GM12878 (cell line): ENCODE results near the gene RAPGEF1. TPM values are rescaled to one million over a fixed set of nuclear protein-coding genes. Genes with fewer than 3 reads are reported as not detected.

ENCODE experiments used
- ATAC-seq: fragments of 200-7000 bp; cut with Tn5 transposase; 3 replicates; pipeline ENCODE4 v1.9.1; 2020; ENCODE audit warnings: mild to moderate bottlenecking, moderate library complexity
- BruUV-seq: library from RNA; stranded (reverse); fragments of 400-500 nt; replicated peaks from 2 replicates; lab custom pipeline; 2021; lab: Mats Ljungman, UMichigan
- CTCF ChIA-PET: fragments of 300-600 bp; sonication (Branson Sonifier 250); formaldehyde crosslinking; extraction: SDS; loops from one replicate; lab custom pipeline; 2021; ENCODE audit warnings: inconsistent platforms; lab: Yijun Ruan, JAX
- POLR2A ChIA-PET: fragments of 350-600 bp; formaldehyde crosslinking; extraction: SDS; loops from one replicate; lab custom pipeline; 2021; ENCODE audit warnings: inconsistent platforms; lab: Charles Lee
- RAD21 ChIA-PET: fragments of 300-600 bp; sonication (Branson Sonifier 250); formaldehyde crosslinking; loops from one replicate; lab custom pipeline; 2023; ENCODE audit warnings: antibody characterized with exemption; ENCODE audit not compliant: unreplicated experiment; lab: Charles Lee
- SMC1A ChIA-PET: fragments of 300-600 bp; sonication (Branson Sonifier 250); formaldehyde crosslinking; loops from one replicate; lab custom pipeline; 2023; ENCODE audit not compliant: unreplicated experiment, uncharacterized antibody; lab: Charles Lee
- DNase-seq: peaks from one replicate; pipeline ENCODE4 v3.0.0-alpha.2; 2011; ENCODE audit warnings: low read depth, low spot score
- FAIRE-seq: peaks from 3 replicates; lab custom pipeline; 2011; peaks lifted over from hg19 to GRCh38; lab: Jason Lieb, UNC
- H2AFZ ChIP-seq: 2 replicates; pipeline ENCODE4 v1.6.0; 2011; ENCODE audit warnings: low read depth, low read length, control low read depth; ENCODE audit not compliant: control insufficient read depth
- H3K27ac ChIP-seq: 2 replicates; pipeline ENCODE4 v1.5.1; 2011; ENCODE audit warnings: control low read depth; ENCODE audit not compliant: control insufficient read depth, insufficient read depth
- H3K27me3 ChIP-seq, 2 experiments: replicated peaks in 1 of 2; 2 replicates each; pipeline versions ENCODE4 v1.6.0 to v1.6.1; 2011; ENCODE audit warnings: low read length in 1 of 2; ENCODE audit not compliant: control insufficient read depth in 2 of 2, insufficient read depth in 2 of 2
- H3K36me3 ChIP-seq, 2 experiments: 2 replicates each; pipeline ENCODE4 v1.5.1; 2011; ENCODE audit warnings: low read length in 1 of 2; ENCODE audit not compliant: control insufficient read depth in 2 of 2, insufficient read depth in 2 of 2
- H3K4me1 ChIP-seq: 2 replicates; pipeline ENCODE4 v1.6.1; 2011; ENCODE audit warnings: mild to moderate bottlenecking, low read length, moderate library complexity, mixed read lengths; ENCODE audit not compliant: control insufficient read depth, insufficient read depth
- H3K4me2 ChIP-seq: 2 replicates; pipeline ENCODE4 v1.6.0; 2011; ENCODE audit warnings: control low read depth; ENCODE audit not compliant: control insufficient read depth, insufficient read depth
- H3K4me3 ChIP-seq: fragments of 200-600 bp; sonication (generic); 2 replicates; pipeline ENCODE4 v1.5.1; 2016
- H3K79me2 ChIP-seq: 2 replicates; pipeline ENCODE4 v1.6.0; 2011; ENCODE audit warnings: low read length; ENCODE audit not compliant: control insufficient read depth, insufficient read depth
- H3K9ac ChIP-seq: 2 replicates; pipeline ENCODE4 v1.8.0; 2011; ENCODE audit warnings: low read length, control low read depth, mixed read lengths; ENCODE audit not compliant: control insufficient read depth, insufficient read depth
- H3K9me3 ChIP-seq: replicated peaks from 3 replicates; pipeline ENCODE4 v1.5.1; 2011; ENCODE audit warnings: mild to moderate bottlenecking, low read length; ENCODE audit not compliant: control insufficient read depth, insufficient read depth
- H4K20me1 ChIP-seq: 2 replicates; pipeline ENCODE4 v1.6.0; 2011; ENCODE audit not compliant: control insufficient read depth, insufficient read depth
- EED ChIP-seq: sonication (generic); IDR thresholded peaks from 2 replicates; pipeline ENCODE4 v1.6.1; 2016; ENCODE audit warnings: antibody characterized with exemption, low read depth
- EGR1 ChIP-seq, 2 experiments: IDR thresholded peaks; 1 replicate in 1 of 2; 2 replicates in 1 of 2; pipeline ENCODE4 v1.6.1; 2011 to 2012; ENCODE audit warnings: low read depth in 2 of 2, low read length in 2 of 2, borderline replicate concordance in 1 of 2, mild to moderate bottlenecking in 1 of 2, moderate library complexity in 1 of 2
- ETV6 ChIP-seq, 2 experiments: fragments of 450-650 bp in 1 of 2; IDR thresholded peaks in 1 of 2; conservative IDR thresholded peaks in 1 of 2; 2 replicates each; pipeline ENCODE4 v1.6.1; 2014; ENCODE audit warnings: antibody characterized with exemption in 1 of 2, borderline replicate concordance in 1 of 2, low read depth in 1 of 2, mild to moderate bottlenecking in 1 of 2, moderate library complexity in 1 of 2
- IKZF1 ChIP-seq: fragments of 450-650 bp; conservative IDR thresholded peaks from 2 replicates; pipeline ENCODE4 v1.6.1; 2017; ENCODE audit warnings: antibody characterized with exemption, mild to moderate bottlenecking
- IRF3 ChIP-seq: fragments of 450-650 bp; IDR thresholded peaks from 2 replicates; pipeline ENCODE4 v1.6.1; 2014; ENCODE audit warnings: mild to moderate bottlenecking
- MXI1 ChIP-seq: fragments of 150-350 bp; IDR thresholded peaks from 2 replicates; pipeline ENCODE4 v1.6.1; 2011; ENCODE audit warnings: low read depth, mild to moderate bottlenecking, inconsistent platforms, low read length, improper control_type of control experiment
- MYC ChIP-seq: IDR thresholded peaks from 2 replicates; pipeline ENCODE4 v1.6.1; 2011; ENCODE audit warnings: mild to moderate bottlenecking, low read length, moderate library complexity, inconsistent platforms; ENCODE audit not compliant: insufficient read depth, insufficient replicate concordance, insufficient read length, severe bottlenecking
- NR2F1 ChIP-seq: fragments of 450-650 bp; conservative IDR thresholded peaks from 2 replicates; pipeline ENCODE4 v1.6.1; 2017; ENCODE audit warnings: mild to moderate bottlenecking
- POLR2A ChIP-seq: IDR thresholded peaks from 2 replicates; pipeline ENCODE4 v1.6.1; 2011; ENCODE audit warnings: low read depth, mild to moderate bottlenecking, low read length
- POLR2AphosphoS5 ChIP-seq: IDR thresholded peaks from 2 replicates; pipeline ENCODE4 v1.6.1; 2011; ENCODE audit warnings: mild to moderate bottlenecking, low read length, inconsistent platforms
- POU2F2 ChIP-seq: IDR thresholded peaks from 3 replicates; pipeline ENCODE4 v1.6.1; 2011; ENCODE audit warnings: low read depth, mild to moderate bottlenecking, low read length, borderline replicate concordance
- RFX5 ChIP-seq: IDR thresholded peaks from 2 replicates; pipeline ENCODE4 v1.6.1; 2011; ENCODE audit warnings: low read depth, low read length, improper control_type of control experiment
- RUNX3 ChIP-seq: IDR thresholded peaks from 2 replicates; pipeline ENCODE4 v1.6.1; 2012; ENCODE audit warnings: low read length, inconsistent platforms
- SMAD5 ChIP-seq: IDR thresholded peaks from 2 replicates; pipeline ENCODE4 v1.6.1; 2016; ENCODE audit warnings: antibody characterized with exemption, low read depth
- SPI1 ChIP-seq: IDR thresholded peaks from 2 replicates; pipeline ENCODE4 v1.6.1; 2011; ENCODE audit warnings: low read depth, mild to moderate bottlenecking, low read length, moderate library complexity, borderline replicate concordance; ENCODE audit not compliant: insufficient read depth
- TCF3 ChIP-seq: IDR thresholded peaks from 2 replicates; pipeline ENCODE4 v1.6.1; 2012; ENCODE audit warnings: low read depth, mild to moderate bottlenecking, low read length, borderline replicate concordance; ENCODE audit not compliant: insufficient read depth
- YY1 ChIP-seq: IDR thresholded peaks from 2 replicates; pipeline ENCODE4 v1.6.1; 2011; ENCODE audit warnings: low read depth, mild to moderate bottlenecking, low read length
- ZBTB4 ChIP-seq: fragments of 450-650 bp; formaldehyde crosslinking; IDR thresholded peaks from 2 replicates; pipeline ENCODE4 v1.4.0; 2022; ENCODE audit warnings: mild to moderate bottlenecking, moderate library complexity
- WGBS: methylation state at CpG from one replicate; pipeline ENCODE4 v1.1.6; 2016; ENCODE audit warnings: low lambda C conversion rate; ENCODE audit not compliant: insufficient replicate concordance, insufficient coverage; ENCODE audit errors: missing lambda C conversion rate; 5-methylcytosine and 5-hydroxymethylcytosine counted together
- in situ Hi-C: fragments of 300-500 bp; cut with MboI; formaldehyde crosslinking; loops from 9 replicates; pipeline ENCODE4 v1.14.3; 2018; ENCODE audit warnings: mixed read lengths
- intact Hi-C: fragments of 100-400 bp; cut with micrococcal nuclease; formaldehyde crosslinking; loops from one replicate; pipeline ENCODE4 v1.14.2; 2022; ENCODE audit not compliant: unreplicated experiment
- polyA plus RNA-seq, 11 experiments: library from polyadenylated mRNA; depleted of rRNA in 4 of 11; unstranded in 6 of 11; stranded (reverse) in 5 of 11; fragments of >200 nt; fragmentation: Nextera tagmentation in 4 of 11; fragmentation: Illumina TruSeq in 1 of 11; extraction: Ambion mirVana in 4 of 11; extraction: Trizol in 1 of 11; gene quantifications; 1 replicate in 1 of 11; 2 replicates in 10 of 11; pipeline versions ENCODE4 v1.2.1 to v1.2.3, GENCODE V29; 2011 to 2016; ENCODE audit warnings: inconsistent platforms in 2 of 11, missing spikeins in 2 of 11, low read depth in 1 of 11
- total RNA-seq, 4 experiments: library from RNA; depleted of rRNA in 3 of 4; stranded (reverse); fragments of >200 nt in 3 of 4; fragmentation: Illumina TruSeq in 1 of 4; extraction: Trizol in 1 of 4; gene quantifications; 2 replicates each; pipeline versions ENCODE4 v1.2.1 to v1.2.3, GENCODE V29; 2013 to 2021

RAPGEF1 gene
- total and polyA plus RNA-seq, 10 of the 15 experiments (the other 5 are each of a cell fraction or from before 2014, with no cell fraction given): 0.42 to 113 (median 45.9) TPM

GRCh38 chr9:131578731-131579504, 161.0 kb downstream of the RAPGEF1 start:
- WGBS: 67% methylated on average over 25 of the region's 26 CpGs
- ATAC-seq (peak; percentile 55), DNase-seq (peak; percentile 16), FAIRE-seq (peak; percentile 74)
- Histone ChIP-seq H3K9me3 (no peaks in the 10 kb centered on the region), H3K4me3 (no peak overlapping the region), H4K20me1 (no peaks in the 10 kb centered on the region), H3K9ac (peak overlapping the region; percentile 39; the same call in 1 of the 2 replicates), H3K27ac (peak overlapping the region; percentile 84), H3K27me3 (no peaks in the 10 kb centered on the region), H3K4me1 (peaks cover 21% of the 10 kb centered on the region), H2AFZ (peak overlapping the region; percentile 7), H3K4me2 (peak overlapping the region; percentile 55; the same call in 1 of the 2 replicates), H3K36me3 (peaks cover 30 to 46% of the 10 kb centered on the region in 2 experiments), H3K79me2 (no peaks in the 10 kb centered on the region)
- intact Hi-C loops (no loop called here), in situ Hi-C loops (loop anchor here (25.0 kb wide), 1 partner anchor 658 kb away; no protein-coding TSS in a partner anchor)
- TF ChIP-seq MXI1 (no peak), EGR1 (IDR thresholded peaks at IDR 0.05; ENCODE audit: borderline replicate concordance in 1 of 2, low read depth in 2 of 2, low read length in 2 of 2) (no peak), NR2F1 (peak; percentile 55; the same call in 1 of the 2 replicates), MYC (no peak), POLR2A (peak; percentile 37), ZBTB4 (CRISPR knock-in tag) (no peak), IRF3 (no peak), POLR2AphosphoS5 (peak; percentile 54; the same call in 1 of the 2 replicates), SMAD5 (no peak), IKZF1 (peak; percentile 28; the same call in 1 of the 2 replicates), EED (0 out of 2 replicates have a peak, but pooled peaks have one; percentile 16), ETV6 (conservative IDR thresholded peaks at IDR 0.05 in 1 of 2, IDR thresholded peaks at IDR 0.05 in 1 of 2; ENCODE audit: borderline replicate concordance in 1 of 2, low read depth in 1 of 2) (0 out of 4 replicates have a peak, but pooled peaks of 1 of the 2 experiments have one; percentile 30), RUNX3 (peak; percentile 63), RFX5 (no peak), POU2F2 (no peak), YY1 (0 out of 2 replicates have a peak, but pooled peaks have one; percentile 18), SPI1 (peak; percentile 46; the same call in 1 of the 2 replicates), TCF3 (0 out of 2 replicates have a peak, but pooled peaks have one; percentile 51)
- ChIA-PET CTCF (interaction anchor here (0.8 kb wide), 1 partner anchor 13 kb away, joined by 5 read pairs; no protein-coding TSS in a partner anchor), SMC1A (interaction anchor here (1.1 kb wide), 1 partner anchor 167 kb away, joined by 3 read pairs; no protein-coding TSS in a partner anchor), POLR2A (interaction anchor here (0.6 to 1.1 kb wide), 2 partner anchors 159 to 322 kb away, joined by 3 read pairs; no protein-coding TSS in a partner anchor), RAD21 (interaction anchor here (0.8 to 1.1 kb wide), 2 partner anchors 50 to 65 kb away, joined by 3 read pairs; no protein-coding TSS in a partner anchor)
- BruUV-seq: TSS peak; percentile 44
